Endodermal cell (in vitro differentiated cells): ENCODE results near the gene SEMA4G. TPM values are rescaled to one million over a fixed set of nuclear protein-coding genes. Genes with fewer than 3 reads are reported as not detected.

ENCODE experiments used
- DNase-seq: peaks from one replicate; pipeline ENCODE4 v3.0.0-alpha.2; 2017
- H3K27ac ChIP-seq: 2 replicates; pipeline ENCODE4 v1.5.1; 2013; ENCODE audit warnings: mild to moderate bottlenecking, low read depth, low read length, moderate library complexity
- H3K27me3 ChIP-seq: 2 replicates; pipeline ENCODE4 v1.6.1; 2013; ENCODE audit warnings: mild to moderate bottlenecking, low read length, moderate library complexity; ENCODE audit not compliant: insufficient read depth, control insufficient read depth, poor library complexity, severe bottlenecking
- H3K36me3 ChIP-seq: 2 replicates; pipeline ENCODE4 v1.7.0; 2013; ENCODE audit warnings: mild to moderate bottlenecking, low read length, moderate library complexity; ENCODE audit not compliant: control insufficient read depth, insufficient read depth
- H3K4me1 ChIP-seq: one replicate; pipeline ENCODE4 v1.7.0; 2013; ENCODE audit warnings: low read length; ENCODE audit not compliant: control insufficient read depth, insufficient read depth
- H3K4me3 ChIP-seq: 2 replicates; pipeline ENCODE4 v1.5.1; 2013; ENCODE audit warnings: mild to moderate bottlenecking, low read length, moderate library complexity
- H3K9ac ChIP-seq: 2 replicates; pipeline ENCODE4 v1.6.1; 2013; ENCODE audit warnings: mild to moderate bottlenecking, low read length, moderate library complexity; ENCODE audit not compliant: poor library complexity, severe bottlenecking; ENCODE audit errors: extremely low read depth
- H3K9me3 ChIP-seq: 2 replicates; pipeline ENCODE4 v1.6.1; 2013; ENCODE audit warnings: mild to moderate bottlenecking, low read length, moderate library complexity; ENCODE audit not compliant: control insufficient read depth
- H3K27ac Mint-ChIP-seq: 2 replicates; pipeline ENCODE4 v1.8.0; 2020; ENCODE audit warnings: mixed read lengths
- H3K27me3 Mint-ChIP-seq: 2 replicates; pipeline ENCODE4 v1.8.0; 2021; ENCODE audit warnings: mild to moderate bottlenecking, mixed read lengths; ENCODE audit not compliant: insufficient read depth
- H3K36me3 Mint-ChIP-seq: 2 replicates; pipeline ENCODE4 v1.8.0; 2020; ENCODE audit warnings: low read depth, mixed read lengths
- H3K4me1 Mint-ChIP-seq: 2 replicates; pipeline ENCODE4 v1.8.0; 2020; ENCODE audit warnings: mixed read lengths
- H3K4me3 Mint-ChIP-seq: 2 replicates; pipeline ENCODE4 v1.8.0; 2020; ENCODE audit warnings: mild to moderate bottlenecking, moderate library complexity, mixed read lengths
- H3K9me3 Mint-ChIP-seq: 2 replicates; pipeline ENCODE4 v1.8.0; 2020; ENCODE audit warnings: mild to moderate bottlenecking, mixed read lengths
- whole genome bisulfite sequencing, 2 experiments: methylation state at CpG; one replicate each; pipeline versions ENCODE4 v1.1.5 to v1.1.7; 2013; ENCODE audit warnings: missing lambda C conversion rate in 2 of 2, mixed read lengths in 1 of 2; ENCODE audit not compliant: insufficient coverage in 1 of 2, insufficient read length in 1 of 2; 5-methylcytosine and 5-hydroxymethylcytosine counted together
- total RNA-seq, 2 donors: library from RNA; stranded (reverse); fragmentation: NEBNext Ultra II Directional in 1 of 2; extraction: Animal tissue kit (Norgen Biotek cat#: 25700) in 1 of 2; gene quantifications; 2 replicates in 1 of 2; 3 replicates in 1 of 2; pipeline ENCODE4 v1.2.1, GENCODE V29; 2021
- TF ChIP-seq, protein P1 (sequence below): fragments of 200-600 bp; sonication (generic); conservative IDR thresholded peaks from 2 replicates; pipeline ENCODE4 v1.5.0; 2021; ENCODE audit warnings: antibody characterized with exemption, mild to moderate bottlenecking

Gene SEMA4G
- total RNA-seq, 2 donors from 2014 or later = 20.1 to 36.6 TPM

DNA sequence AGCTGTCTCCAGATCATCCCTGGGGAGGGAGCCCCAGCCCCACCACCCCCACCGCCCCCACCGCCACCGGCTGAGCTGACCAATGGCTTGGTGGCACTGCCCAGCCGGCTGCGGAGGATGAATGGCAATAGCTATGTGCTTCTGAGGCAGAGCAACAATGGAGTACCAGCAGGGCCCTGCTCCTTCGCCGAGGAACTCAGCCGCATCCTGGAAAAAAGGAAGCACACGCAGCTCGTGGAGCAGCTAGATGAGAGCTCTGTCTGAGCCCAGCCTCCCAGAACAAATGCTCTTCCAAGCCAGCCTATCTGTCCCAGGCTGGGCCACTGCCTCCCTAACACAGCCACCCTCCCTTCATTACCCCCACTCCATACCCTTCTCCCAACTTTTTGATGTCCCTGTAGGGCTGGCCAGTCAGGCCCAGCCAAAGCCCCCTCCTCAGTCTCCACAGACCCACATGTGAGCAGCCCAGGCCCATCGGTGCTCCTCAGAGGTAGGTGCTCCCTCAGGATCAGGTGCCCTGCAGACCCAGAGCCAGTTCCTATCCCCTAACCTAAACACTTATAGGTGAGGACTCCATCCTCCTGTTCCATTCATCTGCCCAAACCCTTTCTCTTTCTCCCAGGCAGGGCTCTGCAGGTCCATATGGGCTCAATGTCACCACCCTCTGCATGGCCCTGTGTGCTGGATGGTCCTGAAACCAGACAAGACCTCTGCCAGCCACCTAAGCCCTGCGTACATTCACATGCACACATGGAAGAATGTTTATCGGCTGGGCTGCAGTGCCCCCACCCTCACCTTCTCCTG, 14.8 kb downstream of the SEMA4G start:
- Mint-ChIP-seq H3K27ac (no peak overlapping the region), H3K9me3 (no peaks in the 10 kb centered on the region), H3K4me3 (no peak overlapping the region), H3K27me3 (no peaks in the 10 kb centered on the region), H3K36me3 (peaks cover 34% of the 10 kb centered on the region), H3K4me1 (peaks cover 9% of the 10 kb centered on the region)
- Histone ChIP-seq H3K9ac (no peak overlapping the region), H3K27me3 (no peaks in the 10 kb centered on the region), H3K27ac (no peak overlapping the region), H3K9me3 (no peaks in the 10 kb centered on the region), H3K4me3 (no peak overlapping the region), H3K4me1 (no peaks in the 10 kb centered on the region), H3K36me3 (peaks cover 35% of the 10 kb centered on the region)
- DNase-seq = no peak
- WGBS, 2 experiments = 93 to 100% methylated on average over 4 to 12 of the region's 13 CpGs
- TF ChIP-seq, protein P1, sequence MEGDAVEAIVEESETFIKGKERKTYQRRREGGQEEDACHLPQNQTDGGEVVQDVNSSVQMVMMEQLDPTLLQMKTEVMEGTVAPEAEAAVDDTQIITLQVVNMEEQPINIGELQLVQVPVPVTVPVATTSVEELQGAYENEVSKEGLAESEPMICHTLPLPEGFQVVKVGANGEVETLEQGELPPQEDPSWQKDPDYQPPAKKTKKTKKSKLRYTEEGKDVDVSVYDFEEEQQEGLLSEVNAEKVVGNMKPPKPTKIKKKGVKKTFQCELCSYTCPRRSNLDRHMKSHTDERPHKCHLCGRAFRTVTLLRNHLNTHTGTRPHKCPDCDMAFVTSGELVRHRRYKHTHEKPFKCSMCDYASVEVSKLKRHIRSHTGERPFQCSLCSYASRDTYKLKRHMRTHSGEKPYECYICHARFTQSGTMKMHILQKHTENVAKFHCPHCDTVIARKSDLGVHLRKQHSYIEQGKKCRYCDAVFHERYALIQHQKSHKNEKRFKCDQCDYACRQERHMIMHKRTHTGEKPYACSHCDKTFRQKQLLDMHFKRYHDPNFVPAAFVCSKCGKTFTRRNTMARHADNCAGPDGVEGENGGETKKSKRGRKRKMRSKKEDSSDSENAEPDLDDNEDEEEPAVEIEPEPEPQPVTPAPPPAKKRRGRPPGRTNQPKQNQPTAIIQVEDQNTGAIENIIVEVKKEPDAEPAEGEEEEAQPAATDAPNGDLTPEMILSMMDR = no peak

DNA sequence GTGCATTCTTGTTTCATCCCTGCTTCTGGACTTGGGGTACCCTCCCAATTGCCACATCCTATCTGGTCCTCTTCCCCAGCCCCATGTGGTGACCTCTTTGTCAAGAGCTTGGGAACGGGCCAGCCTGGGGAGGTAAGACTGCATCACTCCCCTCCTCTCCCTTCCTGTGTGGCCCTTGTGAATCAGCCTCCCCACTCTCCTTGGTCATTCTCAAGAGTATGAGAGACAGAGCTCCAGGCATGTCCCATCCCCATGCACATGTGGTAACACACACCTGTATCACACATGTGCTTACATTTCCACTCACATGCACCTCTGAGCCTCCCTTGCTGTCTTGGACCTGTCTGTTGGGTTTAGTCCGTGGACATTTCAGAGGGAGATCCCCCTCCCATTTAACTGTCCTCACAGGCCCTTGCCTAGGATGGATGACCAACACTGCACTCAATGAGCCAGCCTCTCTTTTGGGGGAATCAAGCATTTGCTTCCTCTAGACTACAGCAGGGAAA, 15.4 kb downstream of the SEMA4G start:
- no peaks in the 10 kb centered on the region for H3K27me3 ChIP-seq
- H3K27ac Mint-ChIP-seq = no peak overlapping the region
- no peak for DNase-seq
- H3K36me3 Mint-ChIP-seq = peaks cover 38% of the 10 kb centered on the region
- H3K9me3 ChIP-seq = no peaks in the 10 kb centered on the region
- no peak overlapping the region for H3K4me3 ChIP-seq
- H3K9me3 Mint-ChIP-seq = no peaks in the 10 kb centered on the region
- H3K4me1 ChIP-seq = no peaks in the 10 kb centered on the region
- no peak overlapping the region for H3K9ac ChIP-seq
- WGBS, 2 experiments = 92 to 100% methylated on average over 2 of the region's 2 CpGs
- peaks cover 9% of the 10 kb centered on the region for H3K4me1 Mint-ChIP-seq
- no peak overlapping the region for H3K27ac ChIP-seq
- no peaks in the 10 kb centered on the region for H3K27me3 Mint-ChIP-seq
- peaks cover 38% of the 10 kb centered on the region for H3K36me3 ChIP-seq
- TF ChIP-seq, protein P1 = no peak
- H3K4me3 Mint-ChIP-seq = no peak overlapping the region

DNA sequence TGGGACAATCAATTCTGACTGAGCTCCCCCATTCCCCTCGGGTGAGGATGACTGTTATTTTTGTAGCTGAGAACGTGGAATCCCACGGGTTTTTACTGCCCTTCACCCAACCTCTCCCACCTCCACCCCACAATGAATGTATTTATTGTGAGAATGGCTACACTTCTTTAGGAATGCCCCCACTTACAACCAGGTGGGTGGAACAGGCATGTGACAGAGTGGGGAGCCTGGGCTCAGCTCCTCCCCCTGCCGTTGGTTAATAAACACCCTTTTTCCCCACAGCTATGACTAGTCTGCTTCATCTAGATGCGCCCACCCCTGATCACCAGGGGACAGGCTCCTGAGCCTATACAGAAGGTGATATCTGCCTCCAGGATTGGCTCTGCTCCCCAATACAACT, 16.0 kb downstream of the SEMA4G start:
- no peak for DNase-seq
- H3K36me3 Mint-ChIP-seq = peaks cover 36% of the 10 kb centered on the region
- Histone ChIP-seq H3K27me3 (no peaks in the 10 kb centered on the region), H3K36me3 (peaks cover 37% of the 10 kb centered on the region), H3K4me1 (no peaks in the 10 kb centered on the region), H3K4me3 (peak overlapping the region; percentile 92), H3K9ac (no peak overlapping the region), H3K9me3 (no peaks in the 10 kb centered on the region), H3K27ac (no peak overlapping the region)
- no peaks in the 10 kb centered on the region for H3K9me3 Mint-ChIP-seq
- H3K27me3 Mint-ChIP-seq = no peaks in the 10 kb centered on the region
- H3K4me3 Mint-ChIP-seq = peak overlapping the region; percentile 93
- WGBS, 2 experiments = 75 to 87% methylated on average over 2 to 5 of the region's 5 CpGs
- no peak overlapping the region for H3K27ac Mint-ChIP-seq
- TF ChIP-seq, protein P1 = no peak
- H3K4me1 Mint-ChIP-seq = peaks cover 9% of the 10 kb centered on the region
